IMR-90 (cell line): ENCODE data around the gene KRT83. TPM values are rescaled to one million over a fixed set of nuclear protein-coding genes. Genes with fewer than 3 reads are reported as not detected.

Experiments
- ATAC-seq: fragments of 200-7000 bp; cut with Tn5 transposase; 2 replicates; pipeline ENCODE4 v1.9.1; 2020; ENCODE audit warnings: low read depth, mild to moderate bottlenecking, moderate library complexity
- BruUV-seq: library from RNA; stranded (reverse); fragments of 400-500 nt; replicated peaks from 2 replicates; lab custom pipeline; 2021; lab: Mats Ljungman, UMichigan
- CTCF ChIA-PET: fragments of 300-600 bp; formaldehyde crosslinking; extraction: SDS; loops from one replicate; lab custom pipeline; 2021; ENCODE audit warnings: antibody characterized with exemption; lab: Yijun Ruan, JAX
- POLR2A ChIA-PET: fragments of 300-600 bp; sonication (Branson Sonifier 250); formaldehyde crosslinking; loops from one replicate; lab custom pipeline; 2022; ENCODE audit warnings: antibody characterized with exemption; ENCODE audit not compliant: unreplicated experiment; lab: Charles Lee
- DNase-seq: peaks from one replicate; pipeline ENCODE4 v3.0.0; 2013
- H2AFZ ChIP-seq: replicated peaks from 2 replicates; pipeline ENCODE3; 2013; ENCODE audit warnings: low read length, mild to moderate bottlenecking; ENCODE audit not compliant: poor library complexity
- H2AK5ac ChIP-seq: 2 replicates; pipeline ENCODE4 v1.6.1; 2013; ENCODE audit warnings: low read depth, low read length, inconsistent platforms
- H2AK9ac ChIP-seq: replicated peaks from 2 replicates; pipeline ENCODE3; 2013; ENCODE audit warnings: mild to moderate bottlenecking, low read depth, low read length, moderate library complexity; ENCODE audit not compliant: poor library complexity
- H2BK120ac ChIP-seq: 2 replicates; pipeline ENCODE4 v1.6.1; 2013; ENCODE audit warnings: low read depth, low read length, inconsistent platforms
- H2BK15ac ChIP-seq: 3 replicates; pipeline ENCODE4 v1.6.1; 2013; ENCODE audit warnings: low read depth, low read length, inconsistent platforms
- H2BK20ac ChIP-seq: 2 replicates; pipeline ENCODE4 v1.6.1; 2013; ENCODE audit warnings: low read depth, mild to moderate bottlenecking, inconsistent platforms, low read length, moderate library complexity
- H2BK5ac ChIP-seq: 2 replicates; pipeline ENCODE4 v1.6.1; 2013; ENCODE audit warnings: mild to moderate bottlenecking, low read depth, low read length, inconsistent platforms; ENCODE audit not compliant: poor library complexity, severe bottlenecking
- H3K14ac ChIP-seq: replicated peaks from 2 replicates; pipeline ENCODE4 v1.6.1; 2013; ENCODE audit warnings: low read depth, low read length, inconsistent platforms
- H3K18ac ChIP-seq: 2 replicates; pipeline ENCODE4 v1.6.1; 2013; ENCODE audit warnings: low read depth, low read length, control low read depth
- H3K23ac ChIP-seq: 2 replicates; pipeline ENCODE4 v1.6.1; 2013; ENCODE audit warnings: low read depth, low read length, inconsistent platforms
- H3K27ac ChIP-seq: 2 replicates; pipeline ENCODE4 v1.5.1; 2013; ENCODE audit warnings: mild to moderate bottlenecking, control low read depth, low read length; ENCODE audit not compliant: insufficient read depth
- H3K27me3 ChIP-seq: 2 replicates; pipeline ENCODE4 v1.6.1; 2013; ENCODE audit warnings: low read length; ENCODE audit not compliant: control insufficient read depth, insufficient read depth
- H3K36me3 ChIP-seq: 2 replicates; pipeline ENCODE4 v1.6.1; 2013; ENCODE audit warnings: low read length, mixed read lengths; ENCODE audit not compliant: control insufficient read depth, insufficient read depth
- H3K4ac ChIP-seq: 2 replicates; pipeline ENCODE4 v1.6.1; 2013; ENCODE audit warnings: low read depth, low read length, inconsistent platforms
- H3K4me1 ChIP-seq: 2 replicates; pipeline ENCODE4 v1.6.1; 2013; ENCODE audit warnings: low read length, mixed read lengths; ENCODE audit not compliant: control insufficient read depth, insufficient read depth
- H3K4me2 ChIP-seq: 2 replicates; pipeline ENCODE4 v1.6.1; 2013; ENCODE audit warnings: low read depth, mild to moderate bottlenecking, control low read depth, low read length, moderate library complexity
- H3K4me3 ChIP-seq: 2 replicates; pipeline ENCODE4 v1.5.1; 2013; ENCODE audit warnings: low read depth, mild to moderate bottlenecking, control low read depth, low read length, moderate library complexity; ENCODE audit not compliant: insufficient read depth
- H3K56ac ChIP-seq: 2 replicates; pipeline ENCODE4 v1.6.1; 2013; ENCODE audit warnings: low read length, inconsistent platforms; ENCODE audit not compliant: insufficient read depth; ENCODE audit errors: extremely low read depth
- H3K79me1 ChIP-seq, 2 experiments: 2 replicates each; pipeline ENCODE4 v1.6.1; 2013; ENCODE audit warnings: low read length in 2 of 2, inconsistent platforms in 1 of 2, low read depth in 1 of 2
- H3K9ac ChIP-seq: 2 replicates; pipeline ENCODE4 v1.6.1; 2013; ENCODE audit warnings: low read depth, low read length, control low read depth
- H3K9me1 ChIP-seq: 2 replicates; pipeline ENCODE4 v1.6.1; 2013; ENCODE audit warnings: low read length, inconsistent platforms; ENCODE audit not compliant: insufficient read depth
- H3K9me3 ChIP-seq: 2 replicates; pipeline ENCODE4 v1.6.1; 2013; ENCODE audit warnings: low read length; ENCODE audit not compliant: control insufficient read depth, insufficient read depth
- H4K20me1 ChIP-seq: 2 replicates; pipeline ENCODE4 v1.6.1; 2013; ENCODE audit warnings: low read length, inconsistent platforms; ENCODE audit not compliant: insufficient read depth
- H4K5ac ChIP-seq: 2 replicates; pipeline ENCODE4 v1.6.1; 2013; ENCODE audit warnings: mild to moderate bottlenecking, low read depth, low read length, control low read depth
- H4K8ac ChIP-seq, 2 experiments: 2 replicates each; pipeline ENCODE4 v1.6.1; 2013; ENCODE audit warnings: low read depth in 2 of 2, low read length in 2 of 2, control low read depth in 1 of 2, inconsistent platforms in 1 of 2
- H4K91ac ChIP-seq: 2 replicates; pipeline ENCODE4 v1.6.1; 2013; ENCODE audit warnings: low read depth, low read length, inconsistent platforms; ENCODE audit not compliant: insufficient read depth
- BHLHE40 ChIP-seq: fragments of 150-350 bp; IDR thresholded peaks from 2 replicates; pipeline ENCODE4 v1.6.1; 2016; ENCODE audit warnings: mild to moderate bottlenecking, low read depth, low read length
- CEBPB ChIP-seq: IDR thresholded peaks from 2 replicates; pipeline ENCODE4 v1.6.1; 2012; ENCODE audit warnings: low read depth, low read length, improper control_type of control experiment
- CHD1 ChIP-seq: IDR thresholded peaks from 2 replicates; pipeline ENCODE4 v1.6.1; 2012; ENCODE audit warnings: low read depth, low read length, improper control_type of control experiment
- CTCF ChIP-seq: conservative IDR thresholded peaks from 2 replicates; pipeline ENCODE4 v1.5.1; 2012; ENCODE audit warnings: mild to moderate bottlenecking, low read depth, low read length, improper control_type of control experiment
- FOS ChIP-seq: fragments of 150-350 bp; IDR thresholded peaks from 2 replicates; pipeline ENCODE4 v1.6.1; 2016; ENCODE audit warnings: low read depth, low read length
- MAFK ChIP-seq: IDR thresholded peaks from 2 replicates; pipeline ENCODE4 v1.6.1; 2012; ENCODE audit warnings: low read depth, low read length, improper control_type of control experiment
- MAZ ChIP-seq: IDR thresholded peaks from 2 replicates; pipeline ENCODE4 v1.6.1; 2012; ENCODE audit warnings: low read depth, mild to moderate bottlenecking, low read length, improper control_type of control experiment, moderate library complexity, borderline replicate concordance
- MXI1 ChIP-seq: IDR thresholded peaks from 2 replicates; pipeline ENCODE4 v1.6.1; 2012; ENCODE audit warnings: low read depth, mild to moderate bottlenecking, low read length, moderate library complexity, borderline replicate concordance
- NFE2L2 ChIP-seq: fragments of 150-350 bp; IDR thresholded peaks from 2 replicates; pipeline ENCODE4 v1.6.1; 2016; ENCODE audit warnings: low read depth, mild to moderate bottlenecking, low read length
- POLR2A ChIP-seq: IDR thresholded peaks from 2 replicates; pipeline ENCODE4 v1.6.1; 2012; ENCODE audit warnings: mild to moderate bottlenecking, low read depth, low read length
- RAD21 ChIP-seq: IDR thresholded peaks from 2 replicates; pipeline ENCODE4 v1.6.1; 2012; ENCODE audit warnings: low read length, improper control_type of control experiment
- RCOR1 ChIP-seq: IDR thresholded peaks from 2 replicates; pipeline ENCODE4 v1.6.1; 2012; ENCODE audit warnings: mild to moderate bottlenecking, low read length, improper control_type of control experiment; ENCODE audit not compliant: insufficient replicate concordance
- RFX5 ChIP-seq: IDR thresholded peaks from 2 replicates; pipeline ENCODE4 v1.8.0; 2012; ENCODE audit warnings: low read depth, mild to moderate bottlenecking, low read length, moderate library complexity
- SMC3 ChIP-seq: fragments of 150-350 bp; IDR thresholded peaks from 2 replicates; pipeline ENCODE4 v1.6.1; 2016; ENCODE audit warnings: low read depth, mild to moderate bottlenecking, antibody characterized with exemption, low read length, moderate library complexity
- USF2 ChIP-seq: fragments of 150-350 bp; IDR thresholded peaks from 2 replicates; pipeline ENCODE4 v1.6.1; 2017; ENCODE audit warnings: mild to moderate bottlenecking, antibody characterized with exemption, low read length, low read depth
- WGBS, 2 experiments: methylation state at CpG; one replicate each; pipeline versions ENCODE4 v1.1.5 to v1.1.7; 2013; ENCODE audit warnings: missing lambda C conversion rate in 2 of 2; ENCODE audit not compliant: insufficient read length in 1 of 2; ENCODE audit errors: extremely low coverage in 2 of 2; 5-methylcytosine and 5-hydroxymethylcytosine counted together
- dilution Hi-C: fragments of 300-500 bp; cut with HindIII; formaldehyde crosslinking; loops from one replicate; pipeline ENCODE4 v1.14.3; 2018; ENCODE audit warnings: low sequenced_read_pairs; ENCODE audit not compliant: unreplicated experiment
- in situ Hi-C: fragments of 300-500 bp; cut with MboI; formaldehyde crosslinking; loops from 3 replicates; pipeline ENCODE4 v1.14.3; 2019; ENCODE audit warnings: low sequenced_read_pairs, inconsistent platforms, mixed read lengths
- intact Hi-C: fragments of 100-400 bp; cut with micrococcal nuclease; formaldehyde crosslinking; loops from 2 replicates; pipeline ENCODE4 v1.10.0; 2022
- polyA plus RNA-seq, 3 experiments: library from polyadenylated mRNA; depleted of rRNA; stranded (reverse); fragments of >200 nt; gene quantifications; 2 replicates each; pipeline ENCODE4 v1.2.3, GENCODE V29; 2012; ENCODE audit warnings: low replicate concordance in 1 of 3
- total RNA-seq: library from RNA; depleted of rRNA; stranded (reverse); fragments of >200 nt; gene quantifications from 2 replicates; pipeline ENCODE4 v1.2.3, GENCODE V29; 2012
- TF ChIP-seq, protein P1 (sequence below): fragments of 150-350 bp; IDR thresholded peaks from 2 replicates; pipeline ENCODE4 v1.6.1; 2016; ENCODE audit warnings: low read depth, mild to moderate bottlenecking, low read length, moderate library complexity, borderline replicate concordance

KRT83 gene
- total and polyA plus RNA-seq, 2 of the 4 experiments (the other 2 are of a cell fraction): not detected

DNA sequence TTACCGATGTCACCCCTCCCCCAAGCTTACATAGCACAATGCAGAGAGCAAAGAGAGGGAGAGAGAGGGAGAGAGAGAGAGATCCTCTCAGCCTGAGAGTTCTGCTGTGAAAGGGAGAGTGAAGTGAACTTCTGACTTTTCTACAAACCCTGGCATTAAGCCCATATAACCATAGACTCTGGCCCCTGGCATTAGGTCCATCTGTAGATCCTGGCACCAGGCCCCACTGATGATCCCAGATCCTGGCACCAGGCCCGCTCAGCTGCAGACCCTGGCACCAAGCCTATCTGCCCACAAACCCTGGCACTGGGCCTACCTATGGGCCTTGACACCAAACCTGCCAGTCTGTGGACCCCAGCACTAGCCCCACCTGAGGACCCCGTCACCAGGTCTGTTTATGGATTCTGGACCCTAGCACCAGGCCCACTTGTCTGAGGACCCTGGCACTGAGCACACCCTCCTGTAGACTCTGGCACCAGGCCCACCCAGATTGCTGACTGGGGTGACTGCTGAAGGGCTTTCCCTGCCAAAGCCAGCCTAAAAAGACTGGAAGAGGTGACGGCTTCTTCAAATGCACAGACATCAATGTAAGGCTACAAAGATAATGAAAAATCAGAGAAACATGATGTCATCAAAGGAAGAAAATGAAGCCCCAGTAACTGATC, 14.5 kb upstream of the KRT83 start:
- no peak for DNase-seq
- Histone ChIP-seq H3K36me3 (no peaks in the 10 kb centered on the region), H3K27me3 (peaks cover 47% of the 10 kb centered on the region), H4K20me1 (no peaks in the 10 kb centered on the region), H3K14ac (no peak overlapping the region), H3K9me3 (peaks cover 5% of the 10 kb centered on the region; the same call in 1 of the 2 replicates), H2AK9ac (no peak overlapping the region), H3K9me1 (no peaks in the 10 kb centered on the region), H3K23ac (no peak overlapping the region), H4K91ac (no peak overlapping the region), H2AK5ac (no peak overlapping the region), H2BK20ac (no peak overlapping the region), H2BK120ac (no peak overlapping the region), H3K18ac (no peak overlapping the region), H2AFZ (no peak overlapping the region), H3K4me3 (no peak overlapping the region), H3K4me2 (no peak overlapping the region), H2BK15ac (no peak overlapping the region), H3K9ac (no peak overlapping the region), H3K4ac (no peak overlapping the region), H4K8ac (no peak overlapping the region), H2BK5ac (no peak overlapping the region), H3K4me1 (no peaks in the 10 kb centered on the region), H3K56ac (no peak overlapping the region), H3K27ac (no peak overlapping the region), H4K5ac (no peak overlapping the region), H3K79me1 (no peaks in the 10 kb centered on the region)
- ATAC-seq: no peak
- in situ Hi-C loops (no loop called here), intact Hi-C loops (no loop called here), dilution Hi-C loops (no loop called here)
- BruUV-seq: no TSS peak
- CTCF ChIA-PET: no interaction called here
- WGBS, 2 experiments: 82% methylated on average over 2 of the region's 4 CpGs; no CpG with 5 or more reads in 1 of the 2 experiments
- TF ChIP-seq CTCF (no peak), BHLHE40 (no peak), CHD1 (no peak), FOS (no peak), NFE2L2 (no peak), CEBPB (no peak), USF2 (no peak), SMC3 (no peak), MAZ (no peak), RCOR1 (no peak), POLR2A (no peak), MXI1 (no peak), MAFK (no peak), RFX5 (no peak), RAD21 (no peak)
- TF ChIP-seq, protein P1, sequence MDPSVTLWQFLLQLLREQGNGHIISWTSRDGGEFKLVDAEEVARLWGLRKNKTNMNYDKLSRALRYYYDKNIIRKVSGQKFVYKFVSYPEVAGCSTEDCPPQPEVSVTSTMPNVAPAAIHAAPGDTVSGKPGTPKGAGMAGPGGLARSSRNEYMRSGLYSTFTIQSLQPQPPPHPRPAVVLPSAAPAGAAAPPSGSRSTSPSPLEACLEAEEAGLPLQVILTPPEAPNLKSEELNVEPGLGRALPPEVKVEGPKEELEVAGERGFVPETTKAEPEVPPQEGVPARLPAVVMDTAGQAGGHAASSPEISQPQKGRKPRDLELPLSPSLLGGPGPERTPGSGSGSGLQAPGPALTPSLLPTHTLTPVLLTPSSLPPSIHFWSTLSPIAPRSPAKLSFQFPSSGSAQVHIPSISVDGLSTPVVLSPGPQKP: no peak
- POLR2A ChIA-PET: no interaction called here
